Measurements from ENCODE around the gene PADI1.

- TF ChIP-seq POLR2A (IDR thresholded peaks at IDR 0.05; ENCODE audit: low read length), result no peak
- no peak for TF ChIP-seq GATA1 (IDR thresholded peaks at IDR 0.05; ENCODE audit: low read depth, low read length)
Measured at GRCh38 chr1:17235135-17235885, 30.4 kb downstream of the PADI1 start.

Measured in erythroblast (primary cell).